HepG2 (cell line): ENCODE measurements around the gene TSNAXIP1. TPM values are rescaled to one million over a fixed set of nuclear protein-coding genes. Genes with fewer than 3 reads are reported as not detected.

ENCODE experiments used
- FOSL2 ChIP-seq: sonication (generic); formaldehyde crosslinking; IDR thresholded peaks from 2 replicates; pipeline ENCODE4 v1.4.0; 2020; ENCODE audit warnings: missing genetic modification reagents
- FOXC1 ChIP-seq: sonication (generic); formaldehyde crosslinking; IDR thresholded peaks from 2 replicates; pipeline ENCODE4 v1.8.0; 2022; ENCODE audit warnings: mild to moderate bottlenecking, missing genetic modification reagents, borderline replicate concordance
- HNRNPK ChIP-seq: fragments of 200-400 bp; formaldehyde crosslinking; IDR thresholded peaks from 2 replicates; pipeline ENCODE4 v1.6.1; 2018; ENCODE audit warnings: low read length, low read depth, moderate library complexity, mild to moderate bottlenecking; ENCODE audit not compliant: poor library complexity, severe bottlenecking
- JARID2 ChIP-seq: sonication (generic); formaldehyde crosslinking; IDR thresholded peaks from 2 replicates; pipeline ENCODE4 v1.8.1; 2023; ENCODE audit warnings: missing genetic modification reagents, inconsistent platforms; ENCODE audit not compliant: insufficient replicate concordance
- JUNB ChIP-seq: sonication (generic); formaldehyde crosslinking; IDR thresholded peaks from 2 replicates; pipeline ENCODE4 v1.8.0; 2022; ENCODE audit warnings: missing genetic modification reagents, mild to moderate bottlenecking, borderline replicate concordance
- KDM1A ChIP-seq: IDR thresholded peaks from 2 replicates; pipeline ENCODE4 v1.6.1; 2016; ENCODE audit warnings: missing compliant biosample characterization
- NR1H2 ChIP-seq: sonication (generic); formaldehyde crosslinking; IDR thresholded peaks from 2 replicates; pipeline ENCODE4 v1.8.1; 2022; ENCODE audit warnings: low read depth, missing genetic modification reagents, borderline replicate concordance
- POLR2A ChIP-seq, 2 experiments: IDR thresholded peaks; 2 replicates each; pipeline ENCODE4 v1.6.1; 2011; ENCODE audit warnings: low read depth in 2 of 2, low read length in 2 of 2, mild to moderate bottlenecking in 1 of 2, moderate library complexity in 1 of 2; ENCODE audit not compliant: insufficient read depth in 1 of 2
- RXRA ChIP-seq: sonication (generic); formaldehyde crosslinking; IDR thresholded peaks from 2 replicates; pipeline ENCODE4 v1.5.1; 2020; ENCODE audit warnings: missing genetic modification reagents
- SMAD9 ChIP-seq: sonication (generic); formaldehyde crosslinking; IDR thresholded peaks from 2 replicates; pipeline ENCODE4 v1.5.1; 2020; ENCODE audit warnings: mild to moderate bottlenecking, missing genetic modification reagents
- TMF1 ChIP-seq: sonication (generic); formaldehyde crosslinking; IDR thresholded peaks from 2 replicates; pipeline ENCODE4 v1.8.1; 2022; ENCODE audit warnings: low read depth, missing genetic modification reagents
- ZBTB1 ChIP-seq: sonication (generic); formaldehyde crosslinking; IDR thresholded peaks from 2 replicates; pipeline ENCODE4 v1.4.0; 2020; ENCODE audit warnings: missing genetic modification reagents, borderline replicate concordance
- ZNF567 ChIP-seq: sonication (generic); formaldehyde crosslinking; IDR thresholded peaks from 2 replicates; pipeline ENCODE4 v1.8.1; 2023; ENCODE audit warnings: mild to moderate bottlenecking, missing genetic modification reagents, borderline replicate concordance
- ZNF614 ChIP-seq: IDR thresholded peaks from 2 replicates; pipeline ENCODE4 v1.6.1; 2018; ENCODE audit warnings: missing biosample characterization, missing genetic modification reagents, inconsistent platforms, borderline replicate concordance
- ZNF768 ChIP-seq: sonication (generic); formaldehyde crosslinking; IDR thresholded peaks from 2 replicates; pipeline ENCODE4 v1.4.0; 2020; ENCODE audit warnings: missing genetic modification reagents
- polyA plus RNA-seq, 8 experiments: library from polyadenylated mRNA; depleted of rRNA in 3 of 8; stranded (reverse) in 7 of 8; unstranded in 1 of 8; fragments of >200 nt; fragmentation: Illumina TruSeq in 4 of 8; extraction: Trizol in 4 of 8; gene quantifications; 2 replicates each; pipeline versions ENCODE4 v1.2.1 to v1.2.3, GENCODE V29; 2011 to 2016; ENCODE audit warnings: low read depth in 4 of 8, missing spikeins in 1 of 8, mixed read lengths in 1 of 8; ENCODE audit not compliant: insufficient read depth in 1 of 8
- total RNA-seq, 5 experiments: library from RNA; depleted of rRNA; stranded (reverse); fragments of >200 nt; fragmentation: Illumina TruSeq; extraction: Trizol; gene quantifications; 2 replicates each; pipeline ENCODE4 v1.2.3, GENCODE V29; 2016; ENCODE audit warnings: low read depth in 1 of 5
- TF ChIP-seq, protein P1 (sequence below): sonication (generic); formaldehyde crosslinking; IDR thresholded peaks from 2 replicates; pipeline ENCODE4 v1.4.0; 2020; ENCODE audit warnings: mild to moderate bottlenecking, missing genetic modification reagents, borderline replicate concordance
- TF ChIP-seq, protein P2 (sequence below): sonication (generic); formaldehyde crosslinking; conservative IDR thresholded peaks from 2 replicates; pipeline ENCODE4 v1.8.0; 2022; ENCODE audit warnings: missing genetic modification reagents
- TF ChIP-seq, protein P3 (sequence below): sonication (generic); formaldehyde crosslinking; IDR thresholded peaks from 2 replicates; pipeline ENCODE4 v1.5.0; 2020; ENCODE audit warnings: missing genetic modification reagents
- TF ChIP-seq, protein P4 (sequence below): sonication (generic); formaldehyde crosslinking; IDR thresholded peaks from 2 replicates; pipeline ENCODE4 v1.4.0; 2020; ENCODE audit warnings: missing genetic modification reagents, mild to moderate bottlenecking, borderline replicate concordance
- TF ChIP-seq, protein P5 (sequence below): IDR thresholded peaks from 2 replicates; pipeline ENCODE4 v1.6.1; 2016; ENCODE audit warnings: low read depth, borderline replicate concordance

Gene TSNAXIP1
- total and polyA plus RNA-seq, 2 of the 13 experiments (the other 11 are each of a cell fraction or from before 2014, with no cell fraction given), result 0.37 to 0.86 TPM

DNA sequence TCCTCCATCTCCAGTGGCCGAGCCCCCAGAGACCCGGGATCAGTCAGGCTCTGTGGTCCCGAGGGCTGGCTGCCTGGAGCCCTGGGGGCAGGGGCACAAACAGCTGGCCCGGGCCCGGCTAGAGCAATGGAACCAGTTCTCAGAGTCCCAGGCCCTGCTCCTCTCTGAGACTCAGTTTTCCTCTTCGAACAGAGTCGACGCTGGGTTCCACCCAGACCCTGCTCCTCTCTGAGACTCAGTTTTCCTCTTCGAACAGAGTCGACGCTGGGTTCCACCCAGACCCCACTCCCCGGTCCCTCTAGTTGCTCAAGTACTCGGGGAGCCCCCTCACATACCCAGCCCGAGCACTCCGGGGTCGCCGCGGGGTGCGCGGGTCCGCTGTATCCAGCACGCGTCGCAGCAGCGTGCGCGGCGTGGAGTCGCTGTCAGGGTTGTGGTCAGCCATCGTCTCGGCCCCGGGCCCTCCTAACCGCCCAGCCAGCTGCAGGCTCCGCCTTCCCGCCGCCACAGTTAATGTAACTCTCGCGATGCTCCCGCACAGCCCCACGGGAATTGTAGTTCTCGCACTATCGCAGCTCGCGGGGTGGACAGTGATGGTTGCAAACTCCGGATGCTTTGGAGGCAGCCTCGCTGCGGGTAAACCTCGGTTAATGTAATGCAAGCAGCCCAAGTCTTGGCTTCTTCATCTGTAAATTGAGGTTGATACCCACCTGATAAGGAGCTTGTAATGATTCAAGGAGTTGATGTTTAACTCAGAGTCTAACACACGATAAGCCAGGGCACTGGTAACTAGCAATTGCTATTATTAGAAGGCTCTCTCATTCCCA lies 26.9 kb downstream of the TSNAXIP1 start (continued):
- TF ChIP-seq KDM1A, result no peak; the same call in 1 of the 2 replicates
- TF ChIP-seq, protein P1, sequence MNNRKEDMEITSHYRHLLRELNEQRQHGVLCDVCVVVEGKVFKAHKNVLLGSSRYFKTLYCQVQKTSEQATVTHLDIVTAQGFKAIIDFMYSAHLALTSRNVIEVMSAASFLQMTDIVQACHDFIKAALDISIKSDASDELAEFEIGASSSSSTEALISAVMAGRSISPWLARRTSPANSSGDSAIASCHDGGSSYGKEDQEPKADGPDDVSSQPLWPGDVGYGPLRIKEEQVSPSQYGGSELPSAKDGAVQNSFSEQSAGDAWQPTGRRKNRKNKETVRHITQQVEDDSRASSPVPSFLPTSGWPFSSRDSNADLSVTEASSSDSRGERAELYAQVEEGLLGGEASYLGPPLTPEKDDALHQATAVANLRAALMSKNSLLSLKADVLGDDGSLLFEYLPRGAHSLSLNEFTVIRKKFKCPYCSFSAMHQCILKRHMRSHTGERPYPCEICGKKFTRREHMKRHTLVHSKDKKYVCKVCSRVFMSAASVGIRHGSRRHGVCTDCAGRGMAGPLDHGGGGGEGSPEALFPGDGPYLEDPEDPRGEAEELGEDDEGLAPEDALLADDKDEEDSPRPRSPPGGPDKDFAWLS (CRISPR knock-in tag), result 0 out of 2 replicates have a peak, but pooled peaks have one; percentile 43
- TF ChIP-seq ZNF567 (CRISPR knock-in tag), result peak; percentile 87; the same call in 1 of the 2 replicates
- peak; percentile 80; the same call in 1 of the 2 replicates for TF ChIP-seq ZNF768 (CRISPR knock-in tag)
- 0 out of 2 replicates have a peak, but pooled peaks have one; percentile 21 for TF ChIP-seq SMAD9
- TF ChIP-seq JUNB (CRISPR knock-in tag), result peak; percentile 28; the same call in 1 of the 2 replicates
- peak; percentile 97 for TF ChIP-seq JARID2
- TF ChIP-seq POLR2A (IDR thresholded peaks at IDR 0.05; ENCODE audit: insufficient read depth in 1 of 2, low read depth in 2 of 2, low read length in 2 of 2), result peak; percentile 92 to 99
- TF ChIP-seq TMF1 (CRISPR knock-in tag), result peak; percentile 85
- no peak for TF ChIP-seq HNRNPK
- no peak; the same call in 1 of the 2 replicates for TF ChIP-seq FOXC1 (CRISPR knock-in tag)
- TF ChIP-seq, protein P2, sequence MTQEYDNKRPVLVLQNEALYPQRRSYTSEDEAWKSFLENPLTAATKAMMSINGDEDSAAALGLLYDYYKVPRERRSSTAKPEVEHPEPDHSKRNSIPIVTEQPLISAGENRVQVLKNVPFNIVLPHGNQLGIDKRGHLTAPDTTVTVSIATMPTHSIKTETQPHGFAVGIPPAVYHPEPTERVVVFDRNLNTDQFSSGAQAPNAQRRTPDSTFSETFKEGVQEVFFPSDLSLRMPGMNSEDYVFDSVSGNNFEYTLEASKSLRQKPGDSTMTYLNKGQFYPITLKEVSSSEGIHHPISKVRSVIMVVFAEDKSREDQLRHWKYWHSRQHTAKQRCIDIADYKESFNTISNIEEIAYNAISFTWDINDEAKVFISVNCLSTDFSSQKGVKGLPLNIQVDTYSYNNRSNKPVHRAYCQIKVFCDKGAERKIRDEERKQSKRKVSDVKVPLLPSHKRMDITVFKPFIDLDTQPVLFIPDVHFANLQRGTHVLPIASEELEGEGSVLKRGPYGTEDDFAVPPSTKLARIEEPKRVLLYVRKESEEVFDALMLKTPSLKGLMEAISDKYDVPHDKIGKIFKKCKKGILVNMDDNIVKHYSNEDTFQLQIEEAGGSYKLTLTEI (CRISPR knock-in tag), result no peak
- TF ChIP-seq, protein P3, sequence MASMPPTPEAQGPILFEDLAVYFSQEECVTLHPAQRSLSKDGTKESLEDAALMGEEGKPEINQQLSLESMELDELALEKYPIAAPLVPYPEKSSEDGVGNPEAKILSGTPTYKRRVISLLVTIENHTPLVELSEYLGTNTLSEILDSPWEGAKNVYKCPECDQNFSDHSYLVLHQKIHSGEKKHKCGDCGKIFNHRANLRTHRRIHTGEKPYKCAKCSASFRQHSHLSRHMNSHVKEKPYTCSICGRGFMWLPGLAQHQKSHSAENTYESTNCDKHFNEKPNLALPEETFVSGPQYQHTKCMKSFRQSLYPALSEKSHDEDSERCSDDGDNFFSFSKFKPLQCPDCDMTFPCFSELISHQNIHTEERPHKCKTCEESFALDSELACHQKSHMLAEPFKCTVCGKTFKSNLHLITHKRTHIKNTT, result no peak
- TF ChIP-seq FOSL2 (CRISPR knock-in tag), result peak; percentile 55
- peak; percentile 96; the same call in 1 of the 2 replicates for TF ChIP-seq ZNF614 (CRISPR knock-in tag)
- 0 out of 2 replicates have a peak, but pooled peaks have one; percentile 45 for TF ChIP-seq NR1H2 (CRISPR knock-in tag)
- TF ChIP-seq, protein P4, sequence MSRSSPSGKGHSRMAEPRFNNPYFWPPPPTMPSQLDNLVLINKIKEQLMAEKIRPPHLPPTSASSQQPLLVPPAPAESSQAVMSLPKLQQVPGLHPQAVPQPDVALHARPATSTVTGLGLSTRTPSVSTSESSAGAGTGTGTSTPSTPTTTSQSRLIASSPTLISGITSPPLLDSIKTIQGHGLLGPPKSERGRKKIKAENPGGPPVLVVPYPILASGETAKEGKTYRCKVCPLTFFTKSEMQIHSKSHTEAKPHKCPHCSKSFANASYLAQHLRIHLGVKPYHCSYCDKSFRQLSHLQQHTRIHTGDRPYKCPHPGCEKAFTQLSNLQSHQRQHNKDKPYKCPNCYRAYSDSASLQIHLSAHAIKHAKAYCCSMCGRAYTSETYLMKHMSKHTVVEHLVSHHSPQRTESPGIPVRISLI (CRISPR knock-in tag), result peak; percentile 53; the same call in 1 of the 2 replicates
- TF ChIP-seq, protein P5, sequence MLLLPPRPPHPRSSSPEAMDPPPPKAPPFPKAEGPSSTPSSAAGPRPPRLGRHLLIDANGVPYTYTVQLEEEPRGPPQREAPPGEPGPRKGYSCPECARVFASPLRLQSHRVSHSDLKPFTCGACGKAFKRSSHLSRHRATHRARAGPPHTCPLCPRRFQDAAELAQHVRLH (CRISPR knock-in tag), result peak; percentile 78; the same call in 1 of the 2 replicates
- TF ChIP-seq RXRA (CRISPR knock-in tag), result peak; percentile 52
- no peak for TF ChIP-seq ZBTB1 (CRISPR knock-in tag)
